NCI-H510A treated with DMSO at 0.1 percent for 48 hours (cell line): ENCODE measurements around the gene MAN1A1.
"Not testable (repeated sequence)": the region's sequence is repeated elsewhere in the genome, so short reads cannot be mapped to it uniquely, and the experiment has no call there.

Experiments used
- DNase-seq: peaks from one replicate; lab custom pipeline; 2025; lab: John Stamatoyannopoulos, UW

Gene MAN1A1

DNA sequence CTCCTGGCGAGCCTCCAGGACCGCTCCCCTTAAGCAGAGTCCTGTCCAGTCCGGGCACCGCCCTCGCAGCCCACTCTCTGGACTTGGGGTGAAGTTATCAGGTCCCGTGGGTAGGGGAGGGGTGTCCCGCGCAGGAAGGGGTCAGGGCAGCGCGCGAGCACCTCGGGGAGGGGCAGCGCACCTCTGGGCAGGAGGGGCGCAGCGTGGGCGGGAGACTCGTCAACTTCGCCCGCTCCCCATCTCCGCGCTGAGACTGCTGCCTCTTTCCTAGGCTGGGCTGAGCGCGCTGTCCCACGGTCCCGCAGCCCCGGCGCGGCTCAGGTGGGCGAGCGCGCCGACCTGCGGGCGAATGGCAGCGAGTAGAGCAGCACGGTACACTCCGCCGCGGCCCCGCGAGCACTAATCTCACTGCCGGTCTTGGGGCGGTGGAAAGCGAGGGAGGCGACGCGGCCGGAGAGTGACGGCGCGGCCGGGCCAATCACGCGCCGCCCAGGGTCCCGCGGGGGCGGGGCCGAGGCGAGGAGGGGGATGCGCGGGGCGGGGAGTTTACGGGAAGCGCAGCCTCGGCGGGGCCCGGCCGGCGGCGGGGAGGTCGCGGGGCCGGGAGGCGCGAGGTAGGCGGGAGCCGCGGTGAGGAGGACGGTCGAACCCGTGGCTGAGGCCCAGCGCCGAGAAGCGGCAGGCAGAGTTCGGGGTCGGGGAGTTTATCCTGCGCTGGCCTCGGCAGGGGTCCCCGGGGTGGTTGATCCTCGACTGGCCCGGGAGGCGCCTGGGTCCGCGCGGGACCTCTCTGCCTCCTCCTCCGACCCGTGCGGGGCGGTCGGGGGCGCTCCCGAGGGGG, at the start of gene MAN1A1:
TSS of gene MAN1A1 (minus strand) at position 401 of the 841 bp plus-strand sequence. CDS start 696 bp downstream, outside the sequence.
- DNase-seq: peak; percentile 60

DNA sequence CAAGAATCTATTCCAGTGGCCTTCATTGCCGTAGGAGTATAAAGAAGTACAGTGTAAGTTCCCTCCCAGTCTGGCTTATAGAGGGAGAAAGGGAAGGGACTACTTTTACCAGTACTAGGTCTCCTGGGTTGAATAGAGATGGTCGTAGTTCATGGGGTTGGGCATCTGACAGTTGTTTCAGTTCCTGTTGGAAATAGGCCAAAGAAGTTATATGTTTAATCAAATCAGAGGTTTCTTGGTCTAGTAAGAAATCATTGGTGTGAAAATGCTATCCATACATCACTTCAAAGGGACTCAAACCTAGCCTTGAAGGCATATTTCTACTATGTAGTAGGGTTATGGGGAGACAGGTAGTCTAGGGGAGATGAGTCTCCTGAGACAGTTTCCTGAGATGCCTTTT, 45.6 kb upstream of the MAN1A1 start:
- DNase-seq: no peak

DNA sequence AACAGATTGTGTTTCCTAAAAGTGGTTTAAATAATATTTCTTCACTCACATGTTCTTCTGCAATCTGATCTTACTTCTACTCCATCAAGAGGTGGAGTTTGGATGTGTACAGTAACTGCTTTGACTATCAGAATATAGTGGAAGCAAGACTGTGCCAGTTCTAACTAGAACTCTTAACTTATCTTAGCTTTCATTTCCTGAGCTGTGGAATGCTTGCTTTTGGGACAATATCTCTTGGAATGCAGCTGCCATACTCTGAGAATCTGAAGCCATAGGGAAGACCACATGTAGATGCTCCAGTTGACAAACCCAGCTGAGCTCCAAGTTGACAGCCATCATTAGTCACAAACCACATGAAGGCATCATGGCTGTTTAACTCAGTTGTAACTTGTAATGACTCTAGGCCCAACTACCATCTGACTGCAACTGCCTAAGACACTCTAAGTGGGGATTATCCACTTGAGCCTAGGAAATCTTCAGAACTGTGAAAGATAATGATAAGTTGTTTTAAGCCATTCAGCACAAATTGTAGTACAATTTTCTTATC, 40.8 kb upstream of the MAN1A1 start:
- no peak for DNase-seq

DNA sequence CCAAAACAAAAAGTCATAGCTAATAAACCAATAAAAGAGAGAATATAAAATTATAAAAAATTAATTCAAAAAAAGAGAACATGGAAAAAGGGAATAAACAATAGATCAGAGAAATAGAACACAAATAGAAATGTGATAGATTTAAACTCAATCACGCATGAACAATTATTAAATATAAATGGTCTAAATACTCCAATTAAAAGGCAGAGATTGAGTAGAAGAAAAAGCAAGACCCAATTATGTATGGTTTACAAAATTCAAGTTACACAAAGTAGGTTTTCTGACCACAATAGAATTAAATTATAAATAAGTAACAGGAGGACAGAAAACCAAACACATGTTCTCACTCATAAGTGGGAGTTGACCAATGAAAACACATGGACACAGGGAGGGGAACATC, 36.4 kb upstream of the MAN1A1 start:
- DNase-seq: no peak

DNA sequence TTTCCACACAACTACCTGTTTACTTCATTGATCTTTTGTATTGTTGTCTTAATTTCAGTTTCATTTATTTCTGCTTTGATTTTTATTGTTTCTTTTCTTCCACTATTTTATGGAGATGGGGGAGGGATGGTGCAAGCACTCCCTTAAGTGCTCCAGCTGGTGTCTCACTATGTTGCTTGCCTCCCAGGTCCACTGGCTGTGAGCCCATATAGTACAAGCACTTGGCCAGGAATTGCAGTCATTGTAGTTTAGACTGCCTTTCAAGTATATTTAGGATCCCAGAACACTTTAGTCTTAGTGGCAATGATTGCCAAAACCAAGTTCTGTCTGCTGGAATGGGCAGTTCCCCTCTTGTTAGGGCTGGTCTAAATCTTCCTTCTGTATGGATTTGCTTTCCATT, 34.9 kb upstream of the MAN1A1 start:
- no peak for DNase-seq

DNA sequence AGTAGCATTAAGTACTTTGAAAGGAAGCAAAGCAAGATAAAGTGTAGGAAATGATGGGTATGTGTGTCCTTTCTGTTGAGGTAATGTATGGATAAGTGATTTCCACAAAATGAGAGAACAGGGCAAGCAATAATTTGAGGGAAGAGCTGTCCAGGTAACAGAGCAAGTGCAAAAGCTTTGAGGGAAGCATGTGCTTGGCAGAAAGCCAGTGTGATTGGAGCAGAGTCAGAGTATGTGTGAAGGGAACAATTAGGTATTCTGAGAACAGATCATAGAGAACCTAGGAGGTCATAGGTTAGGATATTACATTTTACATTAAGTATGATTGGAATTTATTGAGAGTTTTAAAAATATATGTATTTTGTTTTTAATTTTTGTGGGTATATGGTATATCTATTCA, 30.2 kb upstream of the MAN1A1 start:
- no peak for DNase-seq

DNA sequence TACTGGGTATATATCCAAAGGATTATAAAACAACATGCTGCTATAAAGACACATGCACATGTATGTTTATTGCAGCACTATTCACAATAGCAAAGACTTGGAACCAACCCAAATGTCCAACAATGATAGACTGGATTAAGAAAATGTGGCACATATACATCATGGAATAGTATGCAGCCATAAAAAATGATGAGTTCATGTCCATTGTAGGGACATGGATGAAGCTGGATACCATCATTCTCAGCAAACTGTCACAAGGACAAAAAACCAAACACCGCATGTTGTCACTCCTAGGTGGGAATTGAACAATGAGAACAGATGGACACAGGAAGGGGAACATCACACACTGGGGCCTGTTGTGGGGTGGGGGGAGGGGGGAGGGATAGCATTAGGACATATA, 27.5 kb upstream of the MAN1A1 start:
- DNase-seq: not testable (repeated sequence)

DNA sequence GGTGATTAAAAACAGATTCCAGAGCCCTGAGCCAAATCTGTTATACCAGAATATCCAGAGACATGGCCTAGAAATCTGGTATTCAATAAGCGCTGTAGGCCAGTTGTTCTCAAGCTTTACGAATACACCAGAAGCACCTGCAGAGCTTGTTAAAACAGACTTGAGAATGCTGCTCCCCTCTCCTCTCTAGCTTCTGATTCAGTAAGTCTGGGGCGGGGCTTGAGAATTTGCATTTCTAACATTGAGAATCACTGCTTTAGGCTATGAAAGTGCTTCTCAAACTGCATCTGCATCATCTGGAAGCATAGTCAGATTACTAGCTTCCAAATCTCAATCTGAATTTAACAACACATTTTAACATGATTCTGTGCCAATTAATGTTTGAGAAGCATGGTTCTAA, 20.5 kb upstream of the MAN1A1 start:
- DNase-seq: no peak

DNA sequence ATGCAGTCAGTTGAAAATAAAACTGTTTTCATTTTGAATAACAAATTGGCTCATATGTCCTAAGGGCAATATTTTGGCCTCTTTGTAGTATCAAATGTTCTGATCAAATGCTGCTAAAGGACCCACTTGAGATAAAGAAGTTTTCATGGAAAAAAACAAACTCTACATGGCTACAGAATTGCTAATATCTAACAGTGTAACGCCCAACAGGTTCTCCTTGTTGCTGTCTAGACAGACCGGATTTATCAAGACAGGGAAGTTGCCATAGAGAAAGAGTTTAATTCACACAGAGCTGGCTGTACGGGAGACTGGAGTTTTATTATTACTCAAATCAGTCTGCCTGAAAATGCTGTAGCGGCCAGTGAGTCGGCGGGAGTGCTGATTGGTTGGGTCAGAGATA, 19.4 kb upstream of the MAN1A1 start:
- DNase-seq: no peak

DNA sequence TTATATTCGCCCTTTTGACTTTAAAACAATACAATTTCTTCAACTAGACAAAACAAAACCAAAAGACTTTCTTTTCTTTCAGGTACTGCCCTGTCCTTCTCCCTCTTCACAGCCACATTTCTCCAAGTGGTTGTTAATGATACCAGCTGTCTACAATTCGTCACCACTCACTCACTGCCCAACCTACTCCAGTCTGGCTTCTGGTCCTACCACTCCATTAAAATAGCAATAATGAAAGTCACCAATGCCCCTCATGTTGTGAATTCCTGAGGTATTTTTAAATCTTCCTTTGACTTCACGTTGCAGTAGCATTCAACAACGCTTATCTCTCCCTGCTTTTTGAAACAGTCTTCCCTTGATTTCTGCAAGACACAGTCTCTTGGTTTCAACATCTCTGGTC, 11.6 kb upstream of the MAN1A1 start:
- no peak for DNase-seq

DNA sequence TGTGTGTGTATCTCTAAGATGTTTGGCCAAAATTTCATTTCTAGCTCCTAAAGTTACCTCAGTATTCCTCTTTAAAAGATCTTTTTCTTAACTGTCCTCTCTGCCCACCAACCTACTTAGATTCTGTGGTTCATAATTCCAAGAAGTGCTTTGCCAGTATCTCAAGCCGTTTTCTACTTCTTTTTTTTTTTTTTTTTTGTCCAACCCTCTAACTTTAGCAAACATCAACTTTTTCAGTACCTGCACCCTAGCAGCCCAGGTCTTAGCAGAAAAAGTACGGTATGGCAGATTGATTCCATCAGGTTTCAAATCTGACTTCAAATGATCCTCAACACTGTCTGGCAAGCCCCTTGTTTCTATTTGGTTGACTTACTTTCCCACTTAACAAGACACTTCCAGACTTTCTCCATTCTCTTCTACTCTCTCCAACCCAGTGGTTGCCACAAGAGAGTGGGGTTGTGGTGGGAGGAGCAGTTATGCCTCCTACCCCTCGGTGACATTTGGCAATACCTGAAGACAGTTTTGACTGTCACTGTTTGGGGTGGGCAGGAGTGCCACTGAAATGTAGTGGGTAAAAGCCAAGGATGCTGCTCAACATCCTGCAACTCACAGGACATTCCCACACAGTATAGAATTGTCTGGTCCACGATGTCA, 10.8 kb upstream of the MAN1A1 start:
- DNase-seq: no peak

DNA sequence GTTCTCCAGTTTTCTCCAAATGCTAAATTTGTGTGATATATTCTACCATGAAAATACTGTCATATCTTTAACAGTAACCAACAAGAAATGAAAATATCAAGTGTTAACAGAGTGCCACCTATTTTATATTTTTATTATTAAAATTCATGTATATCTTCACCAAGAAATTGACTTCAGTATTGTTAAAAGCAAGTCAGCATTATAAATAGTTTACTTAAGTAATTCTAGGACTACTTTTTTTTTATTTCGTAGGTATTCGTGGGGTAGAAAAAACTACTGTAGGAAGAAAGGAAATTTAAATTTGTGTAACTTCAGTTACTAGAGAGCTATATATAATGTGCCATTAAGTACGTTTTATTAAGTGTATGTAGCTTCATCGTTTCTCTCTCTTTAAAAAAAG, 6.3 kb upstream of the MAN1A1 start:
- DNase-seq: no peak

DNA sequence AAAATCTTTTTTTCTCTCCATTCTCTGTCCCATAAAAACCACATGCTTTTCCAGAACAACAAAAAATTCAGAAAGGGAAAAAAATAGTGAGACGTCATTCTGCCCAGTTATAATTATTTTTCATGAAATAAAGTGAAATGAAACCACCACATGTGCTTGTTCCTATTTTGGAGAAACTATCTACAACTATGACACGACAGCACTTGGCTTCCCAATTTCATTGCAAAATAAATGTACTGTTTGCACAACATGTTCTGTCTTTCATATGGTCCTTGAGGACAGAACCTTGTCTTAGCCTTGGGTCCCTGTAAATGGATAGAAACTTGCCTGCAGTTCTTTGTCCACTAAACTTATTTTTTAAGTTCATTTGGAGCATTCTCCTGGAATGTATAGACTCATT, 5.6 kb upstream of the MAN1A1 start:
- no peak for DNase-seq

DNA sequence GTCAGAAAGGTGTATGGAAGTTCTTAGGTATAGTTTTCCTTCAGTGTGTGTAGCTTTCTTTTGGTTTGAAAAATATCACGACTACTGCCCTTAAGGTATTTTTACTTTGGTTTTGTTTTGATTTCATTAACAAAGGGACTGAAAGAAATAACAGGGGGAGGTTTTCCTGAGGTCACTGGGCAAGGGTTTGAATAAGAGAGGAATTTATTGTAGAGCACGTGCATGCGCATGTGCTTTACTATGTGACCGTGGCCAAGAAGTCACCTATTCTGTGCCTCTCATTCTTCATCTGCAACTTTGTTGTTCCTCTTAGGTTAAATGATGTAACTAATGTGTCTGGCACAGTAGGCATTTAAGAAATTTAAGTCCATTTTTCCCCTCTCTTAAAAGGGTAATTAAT, 4.1 kb upstream of the MAN1A1 start:
- DNase-seq: no peak

DNA sequence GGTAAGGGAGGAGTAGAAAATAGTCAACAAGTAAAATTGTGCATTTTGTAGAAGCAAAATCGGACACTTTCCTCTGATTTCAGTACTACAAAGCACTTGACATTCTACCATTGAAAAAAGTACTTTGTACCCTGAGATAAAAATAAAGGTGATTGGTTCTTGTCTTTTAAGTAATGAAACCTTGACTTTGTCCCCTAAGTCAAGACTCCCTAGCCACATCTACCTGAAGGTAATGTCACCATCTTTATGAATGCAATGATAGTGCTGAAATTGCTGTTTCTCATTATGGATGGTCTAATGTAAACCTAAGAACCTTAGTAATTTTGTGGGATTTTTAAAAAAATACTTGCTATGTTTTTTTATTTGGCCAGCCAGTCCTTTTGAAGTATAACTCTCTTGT, 2.4 kb upstream of the MAN1A1 start:
- no peak for DNase-seq

DNA sequence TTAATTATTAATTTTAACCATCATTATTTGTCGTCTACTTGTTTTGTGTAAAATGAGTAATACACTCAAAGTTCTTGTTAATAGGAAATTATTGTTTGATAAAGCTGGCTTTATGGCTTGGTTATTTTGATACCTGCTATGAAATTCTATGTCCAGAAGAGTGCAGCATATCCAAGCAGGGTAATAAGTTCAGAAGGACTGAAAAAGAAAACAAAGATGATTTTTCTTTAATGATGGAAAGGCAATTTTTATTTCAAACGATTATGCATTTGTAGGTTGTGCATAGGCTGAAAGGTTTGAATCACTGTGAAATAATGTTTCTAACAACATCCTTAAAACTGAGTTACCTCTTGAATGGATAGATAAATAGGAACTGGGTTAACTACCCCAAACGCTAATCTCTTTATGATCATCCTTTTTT, 1.4 kb upstream of the MAN1A1 start:
- DNase-seq: peak; percentile 80

DNA sequence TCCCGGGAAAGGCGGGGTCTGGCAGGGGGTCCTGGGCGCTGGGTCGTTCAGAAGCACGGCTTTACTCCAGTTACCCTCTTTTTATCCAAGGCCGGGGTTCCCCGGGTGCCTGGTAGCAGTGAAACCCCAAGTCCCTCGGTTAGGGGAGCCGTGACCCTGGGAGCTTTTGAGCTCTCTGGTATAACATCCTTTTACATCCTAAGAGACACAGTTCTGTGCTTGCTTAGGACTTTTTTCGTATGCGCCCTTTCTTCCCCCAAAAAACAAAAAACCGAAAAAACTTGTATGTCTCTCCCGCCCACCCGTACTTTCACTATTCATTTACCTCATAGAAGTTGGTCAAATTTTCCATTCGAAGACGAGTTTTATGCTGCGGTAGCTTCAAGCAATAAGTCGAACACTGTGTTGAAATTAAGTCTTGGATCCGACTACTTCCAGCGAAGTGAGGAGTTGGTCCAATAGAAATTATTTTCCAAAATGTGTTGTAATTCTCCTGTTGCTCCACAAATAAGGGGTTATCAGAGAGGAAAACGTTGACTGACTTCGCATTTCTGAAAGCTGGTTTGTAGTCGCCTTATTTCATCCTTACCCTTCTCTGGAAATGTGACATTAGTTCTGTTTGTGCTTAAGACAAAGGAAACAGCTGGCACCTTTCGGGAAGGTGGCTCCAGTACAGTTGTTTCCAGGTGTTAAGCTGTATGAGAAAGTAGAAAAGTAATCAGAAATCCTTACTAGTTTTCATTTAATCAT, 816 bp upstream of the MAN1A1 start:
- DNase-seq: no peak

DNA sequence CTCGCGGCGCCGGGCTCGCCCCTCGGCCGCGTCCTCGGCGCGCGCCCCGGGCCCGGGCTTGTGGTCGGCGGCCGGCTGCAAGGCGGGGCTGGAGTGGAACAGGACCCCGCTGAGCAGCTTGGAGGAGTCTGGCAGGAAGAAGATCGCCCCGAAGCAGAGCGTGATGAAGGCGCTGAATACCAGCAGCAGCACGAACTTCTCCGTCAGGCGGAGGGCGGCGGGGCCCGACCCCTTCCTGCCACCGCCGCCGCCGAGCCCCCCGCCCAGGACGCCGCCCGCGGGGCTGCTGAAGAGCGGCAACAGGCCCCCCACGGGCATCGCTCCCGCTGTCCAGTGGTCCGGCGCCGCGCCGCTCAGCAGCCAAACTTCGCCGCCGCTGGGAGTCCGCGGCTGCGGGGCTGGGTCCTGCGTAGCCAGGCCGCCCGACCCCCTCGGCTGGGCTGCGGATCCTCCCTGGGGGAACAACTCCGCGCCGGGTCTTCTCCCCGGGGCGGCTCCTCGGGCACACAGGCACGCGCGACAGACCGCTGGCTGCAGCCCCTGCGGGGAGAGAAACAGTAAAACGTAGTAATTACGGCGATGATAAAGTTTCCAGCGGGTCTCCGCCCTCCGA, 707 bp downstream of the MAN1A1 start:
- no peak for DNase-seq

DNA sequence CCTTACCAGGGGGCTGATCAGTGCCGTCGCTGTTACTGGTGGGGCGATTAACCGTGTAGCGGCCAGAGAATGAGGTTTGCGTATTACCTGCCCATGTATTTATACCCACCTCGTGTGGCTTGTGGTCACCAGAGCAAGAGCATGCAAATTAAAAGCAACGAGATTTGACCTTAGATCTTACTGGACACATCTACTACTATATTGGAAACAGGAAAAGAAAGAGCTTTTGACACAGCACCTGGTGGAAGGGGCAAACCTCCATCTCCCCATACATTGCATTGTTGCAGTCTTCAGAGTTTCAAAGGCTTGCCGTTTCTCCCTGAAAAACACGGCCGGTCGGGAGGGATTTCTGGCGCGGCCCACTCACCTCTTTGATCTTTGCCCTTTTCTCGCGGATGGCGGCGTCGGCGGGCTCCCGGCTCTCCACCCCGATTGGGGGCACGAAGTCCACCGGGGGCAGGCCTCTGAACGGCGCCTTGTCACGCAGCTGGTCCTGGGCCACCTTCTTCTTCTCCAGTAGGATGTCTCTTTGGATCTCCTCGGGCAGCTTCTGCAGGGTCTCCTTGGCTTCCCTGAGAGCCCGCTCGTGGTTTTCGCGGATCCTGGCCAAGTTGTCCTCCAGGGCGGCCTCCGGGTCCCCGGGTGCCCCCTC, 1.3 kb downstream of the MAN1A1 start:
- DNase-seq: no peak

DNA sequence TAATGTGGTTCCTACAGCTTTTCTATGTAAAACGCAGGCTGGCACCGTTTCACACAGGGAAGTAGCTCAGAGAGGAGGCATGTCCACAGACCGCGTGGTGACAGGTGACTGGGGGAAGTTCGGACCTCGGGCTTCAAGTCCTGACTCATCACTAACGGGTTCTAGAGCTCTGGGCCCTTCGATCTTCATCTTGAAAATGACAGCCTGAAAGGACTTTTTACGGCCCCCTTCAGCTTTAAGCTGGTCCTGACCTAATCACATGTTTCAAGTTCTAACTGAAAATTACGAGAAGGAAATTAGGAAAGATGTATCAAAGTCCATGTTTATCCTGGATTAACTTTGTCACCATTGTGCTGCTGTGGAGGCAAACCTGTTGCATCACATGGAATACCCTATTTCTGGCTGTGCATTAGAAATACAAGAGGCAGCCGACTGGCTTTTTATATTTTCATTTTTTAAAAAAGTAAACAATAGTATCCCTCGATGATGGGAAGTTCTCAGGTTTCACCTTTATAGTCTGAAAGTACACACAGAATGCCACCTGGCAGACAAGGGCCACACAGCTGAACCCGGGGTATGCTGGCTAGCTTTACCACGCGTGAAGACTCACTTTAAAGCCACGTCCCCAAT, 2.0 kb downstream of the MAN1A1 start:
- peak; percentile 25 for DNase-seq

DNA sequence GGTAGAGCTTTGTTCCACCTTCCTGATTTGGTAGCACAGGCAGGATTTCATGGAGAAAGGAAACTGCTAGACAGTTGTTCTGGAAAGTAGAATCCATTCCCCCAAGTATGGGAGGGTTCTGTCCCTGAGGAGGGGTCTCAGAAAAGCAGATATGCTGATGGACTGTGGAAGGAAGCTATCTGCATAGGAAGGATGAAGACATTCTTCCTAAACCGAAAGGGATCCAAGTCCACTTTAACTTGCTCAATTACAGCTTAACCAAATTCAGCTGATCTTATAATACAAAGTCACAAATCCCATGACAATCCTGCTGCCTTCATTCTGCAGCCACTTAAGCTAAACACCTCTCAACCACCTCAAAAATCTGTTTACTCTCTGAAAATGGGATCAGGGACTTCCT, 2.6 kb downstream of the MAN1A1 start:
- no peak for DNase-seq
